Activated CD8-positive, alpha-beta memory T cell treated with anti-CD3 and anti-CD28 coated beads for 1 hour (primary cell): Measurements from ENCODE around the gene CCDC137.
"Not testable (repeated sequence)": the region's sequence is repeated elsewhere in the genome, so short reads cannot be mapped to it uniquely, and the experiment has no call there.

Source experiments
- DNase-seq, 2 donors: peaks; one replicate each; pipeline ENCODE4 v3.0.0-alpha.2; 2020; ENCODE audit warnings: low read depth in 1 of 2; ENCODE audit errors: extremely low read depth in 1 of 2

Gene CCDC137

GRCh38 chr17:81648707-81649085, 17.8 kb upstream of the CCDC137 start:
- DNase-seq: no peak

- DNase-seq: no peak
Measured at GRCh38 chr17:81650951-81651350, 15.6 kb upstream of the CCDC137 start.

- no peak for DNase-seq
Measured at GRCh38 chr17:81651692-81652091, 14.8 kb upstream of the CCDC137 start.

GRCh38 chr17:81652906-81653771, 13.4 kb upstream of the CCDC137 start:
- no peak for DNase-seq

- DNase-seq: no peak
Measured at GRCh38 chr17:81655378-81656117, 11.0 kb upstream of the CCDC137 start.

- no peak for DNase-seq
Measured at GRCh38 chr17:81656118-81656743, 10.3 kb upstream of the CCDC137 start, which contains the start of gene PDE6G. PDE6G (minus strand) TSS chr17:81656542; CDS start chr17:81653305, 3,237 bp downstream.

GRCh38 chr17:81656835-81657234, 9.7 kb upstream of the CCDC137 start:
- no peak for DNase-seq

- DNase-seq: no peak
Measured at GRCh38 chr17:81659038-81659437, 7.5 kb upstream of the CCDC137 start.

- no peak for DNase-seq
Measured at GRCh38 chr17:81660441-81660840, 6.1 kb upstream of the CCDC137 start.

- no peak for DNase-seq
Measured at GRCh38 chr17:81662002-81662401, 4.5 kb upstream of the CCDC137 start.

GRCh38 chr17:81664051-81664470, 2.5 kb upstream of the CCDC137 start:
- no peak for DNase-seq

GRCh38 chr17:81665205-81666091, 1.1 kb upstream of the CCDC137 start:
- no peak for DNase-seq

- DNase-seq: no peak
Measured at GRCh38 chr17:81666092-81666341, 520 bp upstream of the CCDC137 start.

GRCh38 chr17:81667754-81668153, 1.2 kb downstream of the CCDC137 start:
- no peak for DNase-seq

GRCh38 chr17:81672504-81672903, 6.0 kb downstream of the CCDC137 start:
- DNase-seq: no peak

- DNase-seq: no peak
Measured at GRCh38 chr17:81672954-81673353, 6.4 kb downstream of the CCDC137 start.

GRCh38 chr17:81673561-81674258, 7.2 kb downstream of the CCDC137 start:
- no peak for DNase-seq

- not testable (repeated sequence) for DNase-seq
Measured at GRCh38 chr17:81675515-81676221, 9.1 kb downstream of the CCDC137 start.

- DNase-seq: no peak
Measured at GRCh38 chr17:81676906-81677305, 10.4 kb downstream of the CCDC137 start.

- DNase-seq: no peak
Measured at GRCh38 chr17:81680150-81680549, 13.6 kb downstream of the CCDC137 start.
